NCI-H2196 (cell line): ENCODE results near the gene TMEM144.

Experiments used
- DNase-seq: peaks from one replicate; lab custom pipeline; 2025; ENCODE audit not compliant: unreplicated experiment; lab: John Stamatoyannopoulos, UW

TMEM144 gene

DNA sequence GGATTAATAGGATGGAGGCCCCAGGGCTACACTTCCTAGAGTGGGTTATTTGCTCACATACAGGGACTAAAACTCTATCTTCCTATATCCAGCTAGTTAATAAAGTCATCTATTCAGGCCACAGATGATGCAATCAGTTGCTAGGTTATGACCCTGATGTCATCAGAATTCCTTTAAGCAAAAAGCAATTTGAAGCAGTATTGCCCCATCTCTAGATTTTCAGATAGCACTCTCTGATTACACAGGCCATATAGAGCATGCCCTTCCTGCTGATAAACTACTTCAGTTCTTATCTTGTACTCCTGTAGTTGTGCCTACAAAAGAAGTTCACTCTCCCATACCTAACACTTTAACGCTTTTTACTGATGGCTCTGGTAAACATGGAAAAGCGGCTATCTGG lies 84.8 kb downstream of the TMEM144 start:
- no peak for DNase-seq

DNA sequence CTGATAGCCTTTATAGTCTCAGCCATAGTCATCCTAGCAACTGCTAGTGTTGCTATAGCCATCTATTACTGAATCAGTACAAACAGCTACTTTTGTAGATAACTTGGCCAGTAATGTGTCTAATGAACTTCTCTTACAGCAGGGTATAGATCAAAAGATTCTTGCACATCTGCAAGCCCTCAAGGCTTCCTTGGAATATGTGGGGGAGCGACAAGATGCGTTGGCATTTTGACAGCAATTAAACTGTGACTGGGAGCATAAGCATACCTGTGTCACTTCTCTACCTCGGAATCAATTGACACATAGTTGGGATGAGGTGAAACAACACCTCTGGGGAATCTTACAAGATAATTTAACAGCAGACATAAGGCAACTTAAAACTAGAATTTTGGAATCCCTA lies 87.6 kb downstream of the TMEM144 start:
- DNase-seq: no peak

DNA sequence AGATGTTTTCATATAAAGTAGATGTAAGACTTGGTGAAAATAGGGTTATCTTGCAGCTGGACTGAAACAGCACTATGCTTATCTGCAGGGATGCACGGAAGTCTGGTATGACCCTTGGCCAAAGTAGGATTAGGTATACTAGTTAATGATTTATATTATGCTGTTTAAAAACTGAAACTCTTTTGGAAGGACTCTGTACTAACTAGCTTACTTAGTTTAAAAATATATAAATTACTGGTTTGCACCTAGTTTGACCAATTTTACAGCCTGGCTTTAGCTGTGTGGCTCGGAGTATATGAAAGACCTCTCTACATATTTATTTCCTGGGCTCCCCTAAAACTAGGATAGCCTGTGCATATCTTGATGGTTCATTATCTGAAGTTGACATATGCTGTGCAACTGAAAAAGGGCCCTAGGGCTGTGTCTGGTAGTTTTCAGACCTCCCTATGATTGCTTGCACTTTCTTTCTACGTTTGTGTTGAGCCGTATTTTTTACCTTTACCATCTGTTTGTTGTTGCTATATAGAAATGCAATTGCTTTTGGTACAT lies 89.2 kb downstream of the TMEM144 start:
- DNase-seq: no peak

DNA sequence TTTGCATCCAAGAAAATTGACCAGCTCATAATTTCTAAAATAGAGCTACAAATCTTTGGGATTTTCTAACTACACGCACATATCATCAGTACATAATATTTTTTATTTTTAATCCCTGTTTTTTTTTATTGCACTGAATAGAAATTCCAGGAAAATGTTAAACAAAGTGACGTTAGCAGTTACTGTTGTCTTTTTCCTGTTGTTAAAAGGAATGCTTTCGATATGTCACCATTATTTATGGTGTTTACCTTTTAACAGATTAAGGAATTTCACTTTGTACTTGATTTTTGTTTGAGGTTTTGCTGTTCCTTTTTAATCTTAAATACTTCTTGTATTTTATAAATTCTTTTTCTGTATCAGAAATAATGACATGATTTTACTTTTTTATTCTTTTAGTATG lies 89.7 kb downstream of the TMEM144 start:
- DNase-seq: no peak

DNA sequence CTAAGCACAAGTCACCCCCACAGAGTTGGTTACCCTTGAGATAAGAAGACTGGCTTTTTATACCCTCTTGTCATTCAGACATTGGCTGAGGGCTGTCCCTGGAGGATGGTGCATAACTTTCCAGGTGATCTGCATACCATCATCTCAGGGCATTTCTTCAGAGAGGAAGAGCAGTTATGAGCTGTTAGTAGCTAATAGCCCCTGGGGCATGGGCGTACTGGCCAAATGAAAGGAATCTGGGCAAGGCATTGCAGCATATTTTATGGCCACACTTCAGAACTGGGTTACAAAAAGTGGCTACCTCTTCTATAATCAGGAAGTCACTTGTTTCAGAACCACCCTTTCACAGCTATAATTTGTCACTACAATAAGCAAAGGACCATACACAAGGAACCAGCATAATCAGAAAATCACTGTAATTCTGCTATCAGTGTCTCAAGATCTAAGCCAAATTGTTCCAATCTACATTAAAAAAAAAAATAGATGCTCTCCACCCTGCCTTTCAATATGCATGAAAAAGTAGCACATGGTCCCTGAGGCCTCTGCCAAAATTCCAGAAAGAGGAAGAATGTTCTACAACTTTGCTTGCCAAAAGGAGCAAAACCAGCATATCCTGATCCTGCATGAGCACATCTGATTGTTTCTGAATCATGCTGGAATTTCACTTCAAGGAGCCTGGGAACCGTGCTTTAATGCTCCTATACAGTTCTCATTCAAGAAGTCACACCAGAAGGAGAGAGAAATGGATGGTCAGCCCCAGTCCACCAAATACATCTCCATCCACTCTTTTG lies 92.0 kb downstream of the TMEM144 start:
- DNase-seq: no peak

DNA sequence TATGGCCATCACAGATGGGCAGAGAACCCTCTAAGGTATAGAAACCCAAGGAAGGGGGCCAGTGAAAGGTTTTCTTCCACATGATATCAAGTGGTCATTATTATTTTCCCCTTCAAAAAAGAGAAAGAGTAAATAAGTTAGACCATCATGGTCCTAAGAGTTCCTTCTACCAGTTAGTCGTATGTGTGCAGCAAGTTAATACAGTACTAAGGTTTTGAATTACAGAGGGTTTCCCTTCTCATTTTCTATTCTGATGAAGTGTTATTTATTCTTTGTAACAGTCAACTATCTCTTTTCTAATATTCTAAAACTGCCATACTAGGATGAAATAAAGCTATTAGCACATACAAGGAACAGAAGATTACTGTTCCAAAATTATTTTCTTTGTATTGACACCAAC lies 94.4 kb downstream of the TMEM144 start:
- no peak for DNase-seq
